ENCODE results near the gene RAB7B. TPM values are rescaled to one million over a fixed set of nuclear protein-coding genes. Genes with fewer than 3 reads are reported as not detected.

The RAB7B gene
- total and polyA plus RNA-seq, 12 donors = 0.17 to 3.5 (median 0.82) TPM

- H3K4me3 ChIP-seq = no peak overlapping the region
Measured at GRCh38 chr1:206036663-206037455, 33.7 kb upstream of the RAB7B start.

GRCh38 chr1:206035027-206035426, 31.8 kb upstream of the RAB7B start:
- intact Hi-C loops (cut with DNase I) = loop anchor here in 1 of 2 donors (10.0 kb wide), 1 partner anchor 70 kb away; no protein-coding TSS in a partner anchor
- Histone ChIP-seq H3K4me3 (no peak overlapping the region), H3K27ac (no peak overlapping the region), H3K9me3 (replicated peaks in 1 of 3) (no peaks in the 10 kb centered on the region), H3K27me3 (peaks cover 34% of the 10 kb centered on the region), H3K4me1 (replicated peaks in 1 of 2) (peaks cover 0 to 7% of the 10 kb centered on the region in 2 donors), H3K36me3 (replicated peaks in 1 of 2) (no peaks in the 10 kb centered on the region)
- WGBS, 4 donors = 66 to 74% (median 71%) methylated on average over 5 of the region's 5 CpGs
- no peak for TF ChIP-seq POLR2A (IDR thresholded peaks at IDR 0.05)
- TF ChIP-seq, protein P1, sequence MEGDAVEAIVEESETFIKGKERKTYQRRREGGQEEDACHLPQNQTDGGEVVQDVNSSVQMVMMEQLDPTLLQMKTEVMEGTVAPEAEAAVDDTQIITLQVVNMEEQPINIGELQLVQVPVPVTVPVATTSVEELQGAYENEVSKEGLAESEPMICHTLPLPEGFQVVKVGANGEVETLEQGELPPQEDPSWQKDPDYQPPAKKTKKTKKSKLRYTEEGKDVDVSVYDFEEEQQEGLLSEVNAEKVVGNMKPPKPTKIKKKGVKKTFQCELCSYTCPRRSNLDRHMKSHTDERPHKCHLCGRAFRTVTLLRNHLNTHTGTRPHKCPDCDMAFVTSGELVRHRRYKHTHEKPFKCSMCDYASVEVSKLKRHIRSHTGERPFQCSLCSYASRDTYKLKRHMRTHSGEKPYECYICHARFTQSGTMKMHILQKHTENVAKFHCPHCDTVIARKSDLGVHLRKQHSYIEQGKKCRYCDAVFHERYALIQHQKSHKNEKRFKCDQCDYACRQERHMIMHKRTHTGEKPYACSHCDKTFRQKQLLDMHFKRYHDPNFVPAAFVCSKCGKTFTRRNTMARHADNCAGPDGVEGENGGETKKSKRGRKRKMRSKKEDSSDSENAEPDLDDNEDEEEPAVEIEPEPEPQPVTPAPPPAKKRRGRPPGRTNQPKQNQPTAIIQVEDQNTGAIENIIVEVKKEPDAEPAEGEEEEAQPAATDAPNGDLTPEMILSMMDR (IDR thresholded peaks at IDR 0.05) = no peak
- no peak for DNase-seq

More at GRCh38 chr1:206036663-206037455, 33.7 kb upstream of the RAB7B start:
- DNase-seq = no peak
- H3K27ac ChIP-seq = no peak overlapping the region
- 32 to 48% (median 44%) methylated on average over 2 of the region's 2 CpGs for WGBS, 4 donors
- no peaks in the 10 kb centered on the region for H3K9me3 ChIP-seq (replicated peaks in 1 of 3)
- H3K27me3 ChIP-seq = peaks cover 41% of the 10 kb centered on the region
- peaks cover 0 to 7% of the 10 kb centered on the region in 2 donors for H3K4me1 ChIP-seq (replicated peaks in 1 of 2)
- no peak for TF ChIP-seq POLR2A (IDR thresholded peaks at IDR 0.05)
- TF ChIP-seq, protein P1 (IDR thresholded peaks at IDR 0.05) = no peak
- intact Hi-C loops (cut with DNase I) = loop anchor here in 1 of 2 donors (10.0 kb wide), 1 partner anchor 68 kb away; no protein-coding TSS in a partner anchor
- no peaks in the 10 kb centered on the region for H3K36me3 ChIP-seq (replicated peaks in 1 of 2)

DNA sequence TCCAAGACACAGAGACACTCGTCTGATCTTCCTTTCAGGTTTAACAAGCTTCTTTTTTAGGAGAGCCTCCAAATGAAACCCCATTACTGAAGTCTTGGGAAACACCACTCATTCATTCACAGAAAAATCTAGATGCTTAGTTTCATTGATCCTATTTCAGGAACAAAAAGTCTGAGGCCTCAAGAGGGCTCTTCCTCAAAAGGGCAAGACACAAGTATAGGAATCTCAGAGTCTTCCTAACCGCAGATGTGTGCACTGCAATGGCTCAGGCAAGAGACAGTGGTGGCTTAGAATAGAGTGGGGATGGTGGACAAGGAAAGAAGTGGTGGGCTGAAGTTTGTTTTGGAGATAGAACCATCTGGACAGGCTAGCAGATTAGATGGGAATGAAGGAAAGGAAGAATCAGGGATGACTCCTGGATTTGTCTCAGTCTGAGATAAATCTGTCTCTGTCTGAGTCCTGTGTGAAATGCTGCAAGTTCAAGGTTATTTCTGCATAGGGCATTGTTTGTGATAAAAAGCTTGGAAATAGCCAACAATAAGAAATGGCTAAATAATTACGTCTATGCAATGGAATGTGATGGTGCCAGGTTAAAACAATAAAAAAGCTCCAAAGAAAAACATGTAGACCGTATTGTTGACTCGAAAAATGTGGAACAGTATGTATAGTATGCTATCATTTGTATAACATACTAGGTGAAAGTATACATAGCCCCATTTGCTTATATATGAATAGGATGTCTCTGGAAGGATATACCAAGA, 29.4 kb upstream of the RAB7B start:
- TF ChIP-seq, protein P1 (IDR thresholded peaks at IDR 0.05) = no peak
- TF ChIP-seq POLR2A (IDR thresholded peaks at IDR 0.05) = no peak
- no peak for DNase-seq
- H3K27ac ChIP-seq = no peak overlapping the region
- no peak overlapping the region for H3K4me3 ChIP-seq
- intact Hi-C loops (cut with DNase I) = loop anchor here in 1 of 2 donors (10.0 kb wide), 1 partner anchor 72 kb away; no protein-coding TSS in a partner anchor
- no peaks in the 10 kb centered on the region for H3K36me3 ChIP-seq (replicated peaks in 1 of 2)
- peaks cover 0 to 7% of the 10 kb centered on the region in 2 donors for H3K4me1 ChIP-seq (replicated peaks in 1 of 2)
- WGBS, 4 donors = 55 to 67% (median 57%) methylated on average over 5 of the region's 5 CpGs
- no peaks in the 10 kb centered on the region for H3K9me3 ChIP-seq (replicated peaks in 1 of 3)
- H3K27me3 ChIP-seq = peaks cover 30% of the 10 kb centered on the region

- Histone ChIP-seq H3K4me1 (replicated peaks in 1 of 2) (peaks cover 0 to 7% of the 10 kb centered on the region in 2 donors), H3K27ac (no peak overlapping the region), H3K4me3 (no peak overlapping the region), H3K27me3 (peaks cover 28% of the 10 kb centered on the region), H3K9me3 (replicated peaks in 1 of 3) (no peaks in the 10 kb centered on the region), H3K36me3 (replicated peaks in 1 of 2) (no peaks in the 10 kb centered on the region)
- TF ChIP-seq, protein P1 (IDR thresholded peaks at IDR 0.05) = peak; percentile 68 to 73 (median 72)
- TF ChIP-seq POLR2A (IDR thresholded peaks at IDR 0.05) = no peak
- peak; percentile 55 to 80 (median 72) for DNase-seq
- intact Hi-C loops (cut with DNase I) = loop anchor here in 1 of 2 donors (10.0 kb wide), 1 partner anchor 74 kb away; no protein-coding TSS in a partner anchor
- WGBS, 4 donors = 4 to 13% (median 10%) methylated on average over 4 of the region's 4 CpGs
Measured at GRCh38 chr1:206030714-206031113, 27.5 kb upstream of the RAB7B start.
